Measurements from ENCODE around the gene KIF1C.

Gene KIF1C

GRCh38 chr17:5043524-5043923 is 45.8 kb downstream of the KIF1C start:
- no peak overlapping the region for H3K4me3 ChIP-seq (replicated peaks; ENCODE audit: low read depth, low read length)
- no peak for DNase-seq (ENCODE audit: low read depth)
- no peak for TF ChIP-seq CTCF (IDR thresholded peaks at IDR 0.05; ENCODE audit: low read length, missing control alignments)

GRCh38 chr17:5044630-5045029 is 46.9 kb downstream of the KIF1C start:
- H3K4me3 ChIP-seq (replicated peaks; ENCODE audit: low read depth, low read length) = no peak overlapping the region
- DNase-seq (ENCODE audit: low read depth) = no peak
- no peak for TF ChIP-seq CTCF (IDR thresholded peaks at IDR 0.05; ENCODE audit: low read length, missing control alignments)

GRCh38 chr17:5045496-5045895 is 47.7 kb downstream of the KIF1C start:
- H3K4me3 ChIP-seq (replicated peaks; ENCODE audit: low read depth, low read length) = no peak overlapping the region
- no peak for TF ChIP-seq CTCF (IDR thresholded peaks at IDR 0.05; ENCODE audit: low read length, missing control alignments)
- DNase-seq (ENCODE audit: low read depth) = no peak

- no peak for DNase-seq (ENCODE audit: low read depth)
- no peak for TF ChIP-seq CTCF (IDR thresholded peaks at IDR 0.05; ENCODE audit: low read length, missing control alignments)
- no peak overlapping the region for H3K4me3 ChIP-seq (replicated peaks; ENCODE audit: low read depth, low read length)
Measured at GRCh38 chr17:5047446-5047845, 49.7 kb downstream of the KIF1C start.

GRCh38 chr17:5049314-5049841 is 51.6 kb downstream of the KIF1C start:
- no peak for TF ChIP-seq CTCF (IDR thresholded peaks at IDR 0.05; ENCODE audit: low read length, missing control alignments)
- H3K4me3 ChIP-seq (replicated peaks; ENCODE audit: low read depth, low read length) = no peak overlapping the region
- no peak for DNase-seq (ENCODE audit: low read depth)

- no peak overlapping the region for H3K4me3 ChIP-seq (replicated peaks; ENCODE audit: low read depth, low read length)
- no peak for TF ChIP-seq CTCF (IDR thresholded peaks at IDR 0.05; ENCODE audit: low read length, missing control alignments)
- peak; percentile 16 for DNase-seq (ENCODE audit: low read depth)
Measured at GRCh38 chr17:5050278-5050677, 52.5 kb downstream of the KIF1C start.

- no peak for TF ChIP-seq CTCF (IDR thresholded peaks at IDR 0.05; ENCODE audit: low read length, missing control alignments)
- H3K4me3 ChIP-seq (replicated peaks; ENCODE audit: low read depth, low read length) = no peak overlapping the region
- no peak for DNase-seq (ENCODE audit: low read depth)
Measured at GRCh38 chr17:5055543-5055942, 57.8 kb downstream of the KIF1C start.
